Measurements from ENCODE around the gene MCC. TPM values are rescaled to one million over a fixed set of nuclear protein-coding genes. Genes with fewer than 3 reads are reported as not detected.

The MCC gene
- total RNA-seq, 2 experiments from 2014 or later = 3.8 to 4.4 TPM

GRCh38 chr5:113257545-113257944, 230.7 kb downstream of the MCC start:
- POLR2A ChIA-PET = no interaction called here
- no peaks in the 10 kb centered on the region for H3K36me3 Mint-ChIP-seq
- H3K4me3 Mint-ChIP-seq = no peak overlapping the region
- H3K27me3 Mint-ChIP-seq = peaks cover 14% of the 10 kb centered on the region
- no peak for DNase-seq
- no peaks in the 10 kb centered on the region for H3K4me1 Mint-ChIP-seq
- no peak overlapping the region for H3K27ac Mint-ChIP-seq
- H3K9me3 Mint-ChIP-seq = no peaks in the 10 kb centered on the region
- ATAC-seq (ENCODE audit: low read depth) = no peak

- Mint-ChIP-seq H3K27ac (no peak overlapping the region), H3K4me1 (no peaks in the 10 kb centered on the region), H3K36me3 (no peaks in the 10 kb centered on the region), H3K9me3 (no peaks in the 10 kb centered on the region), H3K4me3 (no peak overlapping the region), H3K27me3 (peaks cover 14% of the 10 kb centered on the region)
- no peak for DNase-seq
- no peak for ATAC-seq (ENCODE audit: low read depth)
- POLR2A ChIA-PET = no interaction called here
Measured at GRCh38 chr5:113256671-113257452, 231.4 kb downstream of the MCC start.

GRCh38 chr5:113255579-113256386, 232.5 kb downstream of the MCC start:
- no peaks in the 10 kb centered on the region for H3K9me3 Mint-ChIP-seq
- POLR2A ChIA-PET = no interaction called here
- no peak overlapping the region for H3K4me3 Mint-ChIP-seq
- no peak overlapping the region for H3K27ac Mint-ChIP-seq
- peaks cover 14% of the 10 kb centered on the region for H3K27me3 Mint-ChIP-seq
- ATAC-seq (ENCODE audit: low read depth) (no peak), DNase-seq (no peak)
- no peaks in the 10 kb centered on the region for H3K4me1 Mint-ChIP-seq
- no peaks in the 10 kb centered on the region for H3K36me3 Mint-ChIP-seq

- H3K27me3 Mint-ChIP-seq = peaks cover 14% of the 10 kb centered on the region
- no peak overlapping the region for H3K4me3 Mint-ChIP-seq
- DNase-seq = no peak
- POLR2A ChIA-PET = no interaction called here
- H3K27ac Mint-ChIP-seq = no peak overlapping the region
- H3K36me3 Mint-ChIP-seq = no peaks in the 10 kb centered on the region
- H3K4me1 Mint-ChIP-seq = no peaks in the 10 kb centered on the region
- H3K9me3 Mint-ChIP-seq = no peaks in the 10 kb centered on the region
- no peak for ATAC-seq (ENCODE audit: low read depth)
Measured at GRCh38 chr5:113255105-113255504, 233.1 kb downstream of the MCC start.

GRCh38 chr5:113253037-113253436, 235.2 kb downstream of the MCC start:
- Mint-ChIP-seq H3K36me3 (no peaks in the 10 kb centered on the region), H3K27me3 (peaks cover 16% of the 10 kb centered on the region), H3K27ac (no peak overlapping the region), H3K4me3 (no peak overlapping the region), H3K4me1 (no peaks in the 10 kb centered on the region), H3K9me3 (no peaks in the 10 kb centered on the region)
- ATAC-seq (ENCODE audit: low read depth) (no peak), DNase-seq (no peak)
- POLR2A ChIA-PET = no interaction called here

GRCh38 chr5:113252066-113252465, 236.2 kb downstream of the MCC start:
- Mint-ChIP-seq H3K9me3 (no peaks in the 10 kb centered on the region), H3K4me3 (no peak overlapping the region), H3K27me3 (peaks cover 20% of the 10 kb centered on the region), H3K36me3 (no peaks in the 10 kb centered on the region), H3K27ac (no peak overlapping the region), H3K4me1 (no peaks in the 10 kb centered on the region)
- ATAC-seq (ENCODE audit: low read depth) (no peak), DNase-seq (no peak)
- POLR2A ChIA-PET = no interaction called here

- POLR2A ChIA-PET = no interaction called here
- Mint-ChIP-seq H3K4me1 (no peaks in the 10 kb centered on the region), H3K4me3 (no peak overlapping the region), H3K9me3 (no peaks in the 10 kb centered on the region), H3K36me3 (no peaks in the 10 kb centered on the region), H3K27me3 (peaks cover 16% of the 10 kb centered on the region), H3K27ac (no peak overlapping the region)
- DNase-seq (no peak), ATAC-seq (ENCODE audit: low read depth) (no peak)
Measured at GRCh38 chr5:113250341-113250953, 237.8 kb downstream of the MCC start.

- DNase-seq (no peak), ATAC-seq (ENCODE audit: low read depth) (no peak)
- H3K27me3 Mint-ChIP-seq = peaks cover 11% of the 10 kb centered on the region
Measured at GRCh38 chr5:113249206-113249605, 239.0 kb downstream of the MCC start.

GRCh38 chr5:113246361-113246870, 241.8 kb downstream of the MCC start:
- DNase-seq = no peak
- H3K27ac Mint-ChIP-seq = no peak overlapping the region
- H3K9me3 Mint-ChIP-seq = no peaks in the 10 kb centered on the region
- no peaks in the 10 kb centered on the region for H3K4me1 Mint-ChIP-seq
- no peak overlapping the region for H3K4me3 Mint-ChIP-seq
- ATAC-seq (ENCODE audit: low read depth) = no peak
- H3K27me3 Mint-ChIP-seq = peaks cover 11% of the 10 kb centered on the region
- POLR2A ChIA-PET = no interaction called here
- H3K36me3 Mint-ChIP-seq = no peaks in the 10 kb centered on the region

More at GRCh38 chr5:113249206-113249605, 239.0 kb downstream of the MCC start:
- no peak overlapping the region for H3K4me3 Mint-ChIP-seq
- POLR2A ChIA-PET = no interaction called here
- H3K4me1 Mint-ChIP-seq = no peaks in the 10 kb centered on the region
- H3K27ac Mint-ChIP-seq = no peak overlapping the region
- H3K36me3 Mint-ChIP-seq = no peaks in the 10 kb centered on the region
- H3K9me3 Mint-ChIP-seq = no peaks in the 10 kb centered on the region

GRCh38 chr5:113245427-113246225, 242.6 kb downstream of the MCC start:
- DNase-seq (no peak), ATAC-seq (ENCODE audit: low read depth) (no peak)
- Mint-ChIP-seq H3K9me3 (no peaks in the 10 kb centered on the region), H3K36me3 (no peaks in the 10 kb centered on the region), H3K4me3 (no peak overlapping the region), H3K27me3 (peaks cover 11% of the 10 kb centered on the region), H3K27ac (no peak overlapping the region), H3K4me1 (no peaks in the 10 kb centered on the region)
- POLR2A ChIA-PET = no interaction called here

- Mint-ChIP-seq H3K27ac (no peak overlapping the region), H3K36me3 (no peaks in the 10 kb centered on the region), H3K27me3 (peaks cover 12% of the 10 kb centered on the region), H3K4me3 (no peak overlapping the region), H3K4me1 (no peaks in the 10 kb centered on the region), H3K9me3 (no peaks in the 10 kb centered on the region)
- ATAC-seq (ENCODE audit: low read depth) (no peak), DNase-seq (no peak)
- POLR2A ChIA-PET = no interaction called here
Measured at GRCh38 chr5:113244966-113245365, 243.3 kb downstream of the MCC start.

GRCh38 chr5:113243349-113243664, 244.9 kb downstream of the MCC start:
- H3K9me3 Mint-ChIP-seq = no peaks in the 10 kb centered on the region
- ATAC-seq (ENCODE audit: low read depth) = no peak
- POLR2A ChIA-PET = no interaction called here
- H3K36me3 Mint-ChIP-seq = no peaks in the 10 kb centered on the region
- no peak overlapping the region for H3K27ac Mint-ChIP-seq
- H3K4me3 Mint-ChIP-seq = no peak overlapping the region
- DNase-seq = no peak
- no peaks in the 10 kb centered on the region for H3K4me1 Mint-ChIP-seq
- H3K27me3 Mint-ChIP-seq = peaks cover 11% of the 10 kb centered on the region

Measured in activated naive CD8-positive, alpha-beta T cell treated with anti-CD3 and anti-CD28 coated beads, Interleukin-2, amount 10 ng/mL, durations not matched to agents 7 days and 5 days (primary cell).